ENCODE measurements around the gene GJA10. TPM values are rescaled to one million over a fixed set of nuclear protein-coding genes. Genes with fewer than 3 reads are reported as not detected.

Gene GJA10
- total and polyA plus RNA-seq, 8 donors = not detected

DNA sequence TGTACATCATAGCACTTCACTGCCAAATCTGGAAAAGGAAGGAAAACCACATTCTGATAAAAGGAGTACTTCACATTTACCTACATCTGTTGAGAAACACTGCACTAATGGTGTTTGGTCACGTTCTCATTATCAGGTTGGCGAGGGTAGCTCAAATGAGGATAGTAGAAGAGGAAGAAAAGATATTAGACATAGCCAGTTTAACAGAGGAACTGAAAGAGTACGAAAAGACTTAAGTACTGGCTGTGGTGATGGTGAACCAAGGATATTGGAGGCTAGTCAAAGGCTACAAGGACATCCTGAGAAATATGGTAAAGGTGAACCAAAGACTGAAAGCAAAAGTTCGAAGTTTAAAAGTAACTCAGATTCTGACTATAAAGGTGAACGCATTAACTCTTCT, 32.0 kb upstream of the GJA10 start:
- no peaks in the 10 kb centered on the region for H3K4me1 ChIP-seq
- H3K4me3 ChIP-seq = no peak overlapping the region
- TF ChIP-seq, protein P1, sequence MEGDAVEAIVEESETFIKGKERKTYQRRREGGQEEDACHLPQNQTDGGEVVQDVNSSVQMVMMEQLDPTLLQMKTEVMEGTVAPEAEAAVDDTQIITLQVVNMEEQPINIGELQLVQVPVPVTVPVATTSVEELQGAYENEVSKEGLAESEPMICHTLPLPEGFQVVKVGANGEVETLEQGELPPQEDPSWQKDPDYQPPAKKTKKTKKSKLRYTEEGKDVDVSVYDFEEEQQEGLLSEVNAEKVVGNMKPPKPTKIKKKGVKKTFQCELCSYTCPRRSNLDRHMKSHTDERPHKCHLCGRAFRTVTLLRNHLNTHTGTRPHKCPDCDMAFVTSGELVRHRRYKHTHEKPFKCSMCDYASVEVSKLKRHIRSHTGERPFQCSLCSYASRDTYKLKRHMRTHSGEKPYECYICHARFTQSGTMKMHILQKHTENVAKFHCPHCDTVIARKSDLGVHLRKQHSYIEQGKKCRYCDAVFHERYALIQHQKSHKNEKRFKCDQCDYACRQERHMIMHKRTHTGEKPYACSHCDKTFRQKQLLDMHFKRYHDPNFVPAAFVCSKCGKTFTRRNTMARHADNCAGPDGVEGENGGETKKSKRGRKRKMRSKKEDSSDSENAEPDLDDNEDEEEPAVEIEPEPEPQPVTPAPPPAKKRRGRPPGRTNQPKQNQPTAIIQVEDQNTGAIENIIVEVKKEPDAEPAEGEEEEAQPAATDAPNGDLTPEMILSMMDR (IDR thresholded peaks at IDR 0.05) = no peak
- peaks cover 0 to 96% of the 10 kb centered on the region in 2 donors for H3K36me3 ChIP-seq
- H3K27me3 ChIP-seq = no peaks in the 10 kb centered on the region
- no peaks in the 10 kb centered on the region for H3K9me3 ChIP-seq
- ATAC-seq = no peak
- intact Hi-C loops (cut with DNase I) = no loop called here
- DNase-seq = no peak
- H3K27ac ChIP-seq = no peak overlapping the region

DNA sequence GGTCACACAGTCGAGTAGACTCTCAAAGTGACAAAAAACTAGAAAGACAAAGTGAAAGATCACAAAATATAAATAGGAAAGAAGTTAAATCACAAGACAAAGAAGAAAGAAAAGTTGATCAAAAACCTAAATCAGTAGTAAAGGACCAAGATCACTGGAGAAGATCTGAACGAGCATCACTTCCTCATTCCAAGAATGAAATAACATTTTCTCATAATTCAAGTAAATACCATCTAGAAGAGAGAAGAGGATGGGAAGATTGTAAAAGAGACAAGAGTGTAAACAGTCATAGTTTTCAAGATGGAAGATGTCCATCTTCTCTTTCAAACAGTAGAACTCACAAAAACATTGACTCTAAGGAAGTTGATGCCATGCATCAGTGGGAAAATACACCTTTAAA, 31.6 kb upstream of the GJA10 start:
- no peaks in the 10 kb centered on the region for H3K9me3 ChIP-seq
- no peak overlapping the region for H3K27ac ChIP-seq
- no peaks in the 10 kb centered on the region for H3K4me1 ChIP-seq
- peaks cover 0 to 96% of the 10 kb centered on the region in 2 donors for H3K36me3 ChIP-seq
- intact Hi-C loops (cut with DNase I) = no loop called here
- ATAC-seq = no peak
- DNase-seq = no peak
- H3K27me3 ChIP-seq = no peaks in the 10 kb centered on the region
- no peak overlapping the region for H3K4me3 ChIP-seq
- TF ChIP-seq, protein P1 (IDR thresholded peaks at IDR 0.05) = no peak

DNA sequence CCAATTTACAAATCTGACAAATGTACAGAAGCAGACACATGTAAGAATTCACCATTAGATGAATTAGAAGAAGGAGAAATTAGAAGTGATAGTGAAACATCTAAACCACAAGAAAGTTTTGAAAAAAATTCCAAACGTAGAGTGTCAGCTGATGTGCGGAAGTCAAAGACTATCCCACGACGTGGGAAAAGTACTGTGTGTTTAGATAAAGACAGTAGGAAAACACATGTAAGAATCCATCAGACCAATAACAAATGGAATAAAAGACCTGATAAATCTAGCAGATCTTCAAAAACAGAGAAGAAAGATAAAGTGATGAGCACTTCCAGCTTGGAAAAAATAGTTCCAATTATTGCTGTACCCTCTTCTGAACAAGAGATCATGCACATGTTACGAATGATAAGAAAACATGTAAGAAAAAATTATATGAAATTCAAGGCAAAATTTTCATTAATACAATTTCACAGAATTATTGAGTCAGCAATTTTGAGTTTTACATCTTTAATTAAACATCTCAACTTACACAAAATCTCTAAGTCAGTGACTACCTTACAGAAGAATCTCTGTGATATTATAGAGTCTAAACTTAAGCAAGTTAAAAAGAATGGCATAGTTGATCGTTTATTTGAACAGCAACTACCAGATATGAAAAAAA, 28.1 kb upstream of the GJA10 start:
- Histone ChIP-seq H3K9me3 (no peaks in the 10 kb centered on the region), H3K4me1 (no peaks in the 10 kb centered on the region), H3K36me3 (peaks cover 0 to 90% of the 10 kb centered on the region in 2 donors), H3K27ac (no peak overlapping the region), H3K4me3 (no peak overlapping the region), H3K27me3 (no peaks in the 10 kb centered on the region)
- no peak for DNase-seq
- TF ChIP-seq, protein P1 (IDR thresholded peaks at IDR 0.05) = no peak
- no peak for ATAC-seq
- intact Hi-C loops (cut with DNase I) = no loop called here

DNA sequence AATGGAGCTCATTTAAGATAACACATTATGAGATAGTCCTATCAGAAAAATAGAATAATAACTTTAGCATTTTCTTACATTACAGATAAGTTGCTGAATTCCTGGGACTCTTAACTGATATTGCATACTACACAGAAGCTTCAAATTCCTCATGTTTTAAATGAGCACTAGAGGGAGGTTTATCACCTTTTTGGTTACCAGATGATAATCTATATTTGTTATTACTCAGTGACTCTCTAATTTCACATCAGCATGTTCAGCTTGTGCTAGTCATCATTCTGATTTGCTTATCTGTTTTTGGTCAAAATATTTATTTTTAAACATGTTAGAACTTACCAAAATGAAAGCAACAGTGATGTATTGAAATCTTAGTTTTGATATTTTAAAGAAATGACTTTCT, 20.5 kb upstream of the GJA10 start:
- intact Hi-C loops (cut with DNase I) = no loop called here
- no peak for ATAC-seq
- H3K4me3 ChIP-seq = no peak overlapping the region

DNA sequence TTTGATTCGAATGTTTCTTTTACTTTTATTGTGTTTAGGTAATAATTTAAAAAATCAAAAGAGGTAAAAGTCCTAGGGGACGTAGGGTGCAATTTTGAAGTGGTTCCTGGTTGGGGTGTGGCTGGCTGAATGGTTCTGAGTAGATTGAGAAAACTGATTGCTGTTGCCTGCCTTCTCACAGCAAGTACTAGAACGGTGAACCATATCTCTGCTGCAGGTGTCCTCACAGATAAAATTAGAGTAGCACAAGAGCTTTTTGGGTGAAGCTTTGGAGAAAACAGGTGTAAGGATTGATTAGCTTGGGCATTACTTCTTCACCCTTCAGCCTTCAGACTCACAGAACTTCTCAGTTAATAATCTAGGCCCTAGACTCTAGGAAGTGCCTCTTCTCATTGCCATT, 19.8 kb upstream of the GJA10 start:
- ATAC-seq = no peak

More for the DNA sequence above, 20.5 kb upstream of the GJA10 start:
- Histone ChIP-seq H3K36me3 (peaks cover 0 to 57% of the 10 kb centered on the region in 2 donors), H3K27ac (no peak overlapping the region), H3K9me3 (no peaks in the 10 kb centered on the region), H3K4me1 (no peaks in the 10 kb centered on the region), H3K27me3 (no peaks in the 10 kb centered on the region)
- DNase-seq = no peak
- TF ChIP-seq, protein P1 (IDR thresholded peaks at IDR 0.05) = no peak

More for the DNA sequence above, 19.8 kb upstream of the GJA10 start:
- no peak for DNase-seq
- no peaks in the 10 kb centered on the region for H3K27me3 ChIP-seq
- no peaks in the 10 kb centered on the region for H3K9me3 ChIP-seq
- H3K4me3 ChIP-seq = no peak overlapping the region
- TF ChIP-seq, protein P1 (IDR thresholded peaks at IDR 0.05) = no peak
- intact Hi-C loops (cut with DNase I) = no loop called here
- no peak overlapping the region for H3K27ac ChIP-seq
- H3K36me3 ChIP-seq = peaks cover 0 to 50% of the 10 kb centered on the region in 2 donors
- no peaks in the 10 kb centered on the region for H3K4me1 ChIP-seq

Data from left lung (tissue), 10 donors.